OCI-LY7 (cell line): ENCODE measurements around the gene CTNS. TPM values are rescaled to one million over a fixed set of nuclear protein-coding genes. Genes with fewer than 3 reads are reported as not detected.

Source experiments
- BruUV-seq: library from RNA; stranded (reverse); fragments of 400-500 nt; replicated peaks from 2 replicates; lab custom pipeline; 2021; lab: Mats Ljungman, UMichigan
- CTCF ChIA-PET: fragments of 300-600 bp; sonication (Branson Sonifier 250); formaldehyde crosslinking; loops from one replicate; lab custom pipeline; 2022; ENCODE audit warnings: antibody characterized with exemption; ENCODE audit not compliant: unreplicated experiment; lab: Charles Lee
- POLR2A ChIA-PET: fragments of 300-600 bp; sonication (Branson Sonifier 250); formaldehyde crosslinking; loops from one replicate; lab custom pipeline; 2022; ENCODE audit warnings: antibody characterized with exemption; lab: Charles Lee
- DNase-seq: peaks from one replicate; pipeline ENCODE4 v3.0.0-alpha.2; 2015; ENCODE audit warnings: low spot score
- H2AFZ ChIP-seq: fragments of 200-600 bp; sonication (generic), shearing (Covaris generic); 2 replicates; pipeline ENCODE4 v1.6.1; 2014; ENCODE audit warnings: mild to moderate bottlenecking, antibody characterized with exemption, low read length, moderate library complexity
- H3K27ac ChIP-seq: fragments of 200-600 bp; sonication (generic); 2 replicates; pipeline ENCODE4 v1.5.1; 2014; ENCODE audit warnings: mixed run types, low read depth, mild to moderate bottlenecking, moderate library complexity, low read length, inconsistent platforms; ENCODE audit not compliant: poor library complexity, severe bottlenecking
- H3K36me3 ChIP-seq: fragments of 200-600 bp; sonication (generic); 2 replicates; pipeline ENCODE4 v1.6.1; 2014; ENCODE audit warnings: mild to moderate bottlenecking, antibody characterized with exemption, low read length, moderate library complexity, mixed read lengths; ENCODE audit not compliant: insufficient read depth
- H3K4me1 ChIP-seq: fragments of 200-600 bp; sonication (generic); 2 replicates; pipeline ENCODE4 v1.5.1; 2014; ENCODE audit warnings: mild to moderate bottlenecking, low read length; ENCODE audit not compliant: insufficient read depth, poor library complexity, severe bottlenecking
- H3K4me2 ChIP-seq: fragments of 200-600 bp; sonication (generic); 2 replicates; pipeline ENCODE4 v1.6.1; 2014; ENCODE audit warnings: mild to moderate bottlenecking, low read length
- H3K4me3 ChIP-seq: fragments of 200-600 bp; sonication (generic); 2 replicates; pipeline ENCODE4 v1.5.1; 2014; ENCODE audit warnings: mild to moderate bottlenecking, low read depth, low read length; ENCODE audit not compliant: poor library complexity, severe bottlenecking
- H3K79me2 ChIP-seq: fragments of 200-600 bp; sonication (generic); 2 replicates; pipeline ENCODE4 v1.6.1; 2016; ENCODE audit warnings: low read depth, mild to moderate bottlenecking, low read length, moderate library complexity, mixed read lengths; ENCODE audit not compliant: insufficient read depth
- H3K9me2 ChIP-seq: fragments of 200-600 bp; sonication (generic); 2 replicates; pipeline ENCODE4 v1.6.1; 2016; ENCODE audit warnings: mild to moderate bottlenecking, low read length, mixed read lengths; ENCODE audit not compliant: insufficient read depth
- H3K9me3 ChIP-seq: fragments of 200-600 bp; sonication (generic); 2 replicates; pipeline ENCODE4 v1.6.1; 2014; ENCODE audit warnings: mild to moderate bottlenecking, mixed run types, low read length, mixed read lengths
- H4K20me1 ChIP-seq: fragments of 200-600 bp; sonication (generic); 2 replicates; pipeline ENCODE4 v1.6.1; 2014; ENCODE audit warnings: mild to moderate bottlenecking, antibody characterized with exemption, low read length, moderate library complexity, mixed read lengths; ENCODE audit not compliant: insufficient read depth
- EZH2phosphoT487 ChIP-seq: fragments of 200-600 bp; sonication (generic); IDR thresholded peaks from 2 replicates; pipeline ENCODE4 v1.6.1; 2018; ENCODE audit warnings: low read depth, borderline replicate concordance, mild to moderate bottlenecking, mixed run types, antibody characterized with exemption, low read length, moderate library complexity, mixed read lengths
- intact Hi-C: fragments of 100-400 bp; cut with micrococcal nuclease; formaldehyde crosslinking; loops from one replicate; pipeline ENCODE4 v1.10.0; 2022; ENCODE audit not compliant: unreplicated experiment
- total RNA-seq, 2 experiments: library from RNA; depleted of rRNA in 1 of 2; stranded (reverse); fragments of >200 nt in 1 of 2; shearing (Covaris generic) in 1 of 2; gene quantifications; 2 replicates each; pipeline ENCODE4 v1.2.3, GENCODE V29; 2014 to 2022
- TF ChIP-seq, protein P1 (sequence below): fragments of 200-600 bp; sonication (generic); conservative IDR thresholded peaks from 2 replicates; pipeline ENCODE4 v1.5.1; 2014; ENCODE audit warnings: mild to moderate bottlenecking, antibody characterized with exemption, low read length, moderate library complexity, mixed read lengths

The CTNS gene
- total RNA-seq, 2 experiments from 2014 or later, result 5.6 to 13.6 TPM

- no TSS peak for BruUV-seq
- Histone ChIP-seq H4K20me1 (no peaks in the 10 kb centered on the region), H3K27ac (no peak overlapping the region), H3K9me2 (no peaks in the 10 kb centered on the region), H3K36me3 (peaks cover 75% of the 10 kb centered on the region), H3K4me2 (no peak overlapping the region), H3K4me1 (no peaks in the 10 kb centered on the region), H3K79me2 (no peaks in the 10 kb centered on the region), H3K4me3 (no peak overlapping the region), H2AFZ (no peak overlapping the region), H3K9me3 (peaks cover 4% of the 10 kb centered on the region; the same call in 1 of the 2 replicates)
- ChIA-PET CTCF (no interaction called here), POLR2A (interaction anchor here (0.6 kb wide), 1 partner anchor 1712 kb away, joined by 3 read pairs; no protein-coding TSS in a partner anchor)
- DNase-seq, result no peak
- intact Hi-C loops, result no loop called here
- TF ChIP-seq EZH2phosphoT487, result no peak
- TF ChIP-seq, protein P1, sequence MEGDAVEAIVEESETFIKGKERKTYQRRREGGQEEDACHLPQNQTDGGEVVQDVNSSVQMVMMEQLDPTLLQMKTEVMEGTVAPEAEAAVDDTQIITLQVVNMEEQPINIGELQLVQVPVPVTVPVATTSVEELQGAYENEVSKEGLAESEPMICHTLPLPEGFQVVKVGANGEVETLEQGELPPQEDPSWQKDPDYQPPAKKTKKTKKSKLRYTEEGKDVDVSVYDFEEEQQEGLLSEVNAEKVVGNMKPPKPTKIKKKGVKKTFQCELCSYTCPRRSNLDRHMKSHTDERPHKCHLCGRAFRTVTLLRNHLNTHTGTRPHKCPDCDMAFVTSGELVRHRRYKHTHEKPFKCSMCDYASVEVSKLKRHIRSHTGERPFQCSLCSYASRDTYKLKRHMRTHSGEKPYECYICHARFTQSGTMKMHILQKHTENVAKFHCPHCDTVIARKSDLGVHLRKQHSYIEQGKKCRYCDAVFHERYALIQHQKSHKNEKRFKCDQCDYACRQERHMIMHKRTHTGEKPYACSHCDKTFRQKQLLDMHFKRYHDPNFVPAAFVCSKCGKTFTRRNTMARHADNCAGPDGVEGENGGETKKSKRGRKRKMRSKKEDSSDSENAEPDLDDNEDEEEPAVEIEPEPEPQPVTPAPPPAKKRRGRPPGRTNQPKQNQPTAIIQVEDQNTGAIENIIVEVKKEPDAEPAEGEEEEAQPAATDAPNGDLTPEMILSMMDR, result no peak
Observed at GRCh38 chr17:3615160-3615870, 21.2 kb upstream of the CTNS start.

GRCh38 chr17:3621146-3621720 lies 15.3 kb upstream of the CTNS start:
- intact Hi-C loops, result no loop called here
- Histone ChIP-seq H3K27ac (no peak overlapping the region), H3K36me3 (peaks cover 74% of the 10 kb centered on the region), H3K4me1 (no peaks in the 10 kb centered on the region), H3K79me2 (no peaks in the 10 kb centered on the region), H3K4me2 (no peak overlapping the region), H3K9me2 (no peaks in the 10 kb centered on the region), H3K9me3 (peaks cover 2% of the 10 kb centered on the region; the same call in 1 of the 2 replicates), H3K4me3 (no peak overlapping the region), H4K20me1 (no peaks in the 10 kb centered on the region), H2AFZ (no peak overlapping the region)
- ChIA-PET CTCF (no interaction called here), POLR2A (interaction anchor here (0.5 to 0.6 kb wide), 3 partner anchors 48 to 144 kb away, joined by 3 to 4 read pairs (median 3); no protein-coding TSS in a partner anchor)
- TF ChIP-seq, protein P1, result no peak
- no peak for TF ChIP-seq EZH2phosphoT487
- DNase-seq, result no peak
- no TSS peak for BruUV-seq
